Activated CD4-positive, alpha-beta T cell treated with anti-CD3 and anti-CD28 coated beads for 36 hours (primary cell): ENCODE data around the gene PDE6D. TPM values are rescaled to one million over a fixed set of nuclear protein-coding genes. Genes with fewer than 3 reads are reported as not detected.

Experiments used
- total RNA-seq, 2 experiments: library from RNA; stranded (reverse); gene quantifications; one replicate each; pipeline ENCODE4 v1.2.3, GENCODE V29; 2021

Gene PDE6D
- total RNA-seq, 2 experiments from 2014 or later = 28.0 to 31.1 TPM

Other genes starting within 250 kb of the PDE6D start
- not detected for gene TEX44, start 188.4 kb downstream of the PDE6D start, total RNA-seq
- 1,000 to 10,000 TPM; 2,106 to 2,969 TPM for gene PTMA, start 72.8 kb downstream of the PDE6D start, total RNA-seq
- 10 to 100 TPM; 51.8 to 53.6 TPM for gene COPS7B, start 5.2 kb upstream of the PDE6D start, total RNA-seq
- gene NPPC, start 145.1 kb upstream of the PDE6D start, total RNA-seq = under 1 TPM; 0.35 to 0.46 TPM
- 10 to 100 TPM; 25.6 to 34.5 TPM for gene DIS3L2, start 180.4 kb upstream of the PDE6D start, total RNA-seq